Natural killer cell (primary cell): ENCODE data around the gene MPZL2. TPM values are rescaled to one million over a fixed set of nuclear protein-coding genes. Genes with fewer than 3 reads are reported as not detected.
A peak's percentile ranks its signal among the peaks of the same experiment; 100 is the strongest.

Experiments
- ATAC-seq, 3 donors: fragments of 150-1000 bp in 2 of 3; fragments of 200-7000 bp in 1 of 3; cut with Tn5 transposase; 1 replicate in 1 of 3; 2 replicates in 2 of 3; pipeline ENCODE4 v1.10.0; 2021; ENCODE audit warnings: mild to moderate bottlenecking in 2 of 3, moderate library complexity in 2 of 3
- DNase-seq, 2 donors: peaks; one replicate each; pipeline versions ENCODE4 v3.0.0 to v3.0.0-alpha.2; 2013 to 2021; ENCODE audit warnings: mixed read lengths in 1 of 2
- H3K27ac ChIP-seq: one replicate; pipeline ENCODE4 v1.5.1; 2013; ENCODE audit warnings: mild to moderate bottlenecking, low read length
- H3K27me3 ChIP-seq: one replicate; pipeline ENCODE4 v1.6.1; 2013; ENCODE audit warnings: low read length; ENCODE audit not compliant: control insufficient read depth, insufficient read depth
- H3K36me3 ChIP-seq: one replicate; pipeline ENCODE4 v1.6.1; 2013; ENCODE audit warnings: low read length; ENCODE audit not compliant: control insufficient read depth, insufficient read depth
- H3K4me1 ChIP-seq: one replicate; pipeline ENCODE4 v1.6.1; 2013; ENCODE audit warnings: low read length; ENCODE audit not compliant: control insufficient read depth, insufficient read depth
- H3K4me3 ChIP-seq: one replicate; pipeline ENCODE4 v1.5.1; 2013; ENCODE audit warnings: low read length
- H3K9me3 ChIP-seq: one replicate; pipeline ENCODE4 v1.6.1; 2013; ENCODE audit warnings: low read length; ENCODE audit not compliant: control insufficient read depth, insufficient read depth
- H3K27ac Mint-ChIP-seq, 2 donors: one replicate each; pipeline ENCODE4 v1.8.0; 2022; ENCODE audit warnings: mild to moderate bottlenecking in 2 of 2, mixed read lengths in 2 of 2, moderate library complexity in 1 of 2
- H3K27me3 Mint-ChIP-seq, 2 donors: one replicate each; pipeline ENCODE4 v1.8.0; 2022; ENCODE audit warnings: low read depth in 2 of 2, mixed read lengths in 2 of 2
- H3K36me3 Mint-ChIP-seq: one replicate; pipeline ENCODE4 v1.8.0; 2022; ENCODE audit warnings: mixed read lengths
- H3K4me1 Mint-ChIP-seq, 2 donors: one replicate each; pipeline ENCODE4 v1.8.0; 2022; ENCODE audit warnings: mixed read lengths in 2 of 2
- H3K4me3 Mint-ChIP-seq: one replicate; pipeline ENCODE4 v1.8.0; 2022; ENCODE audit warnings: mild to moderate bottlenecking, moderate library complexity, mixed read lengths
- H3K9me3 Mint-ChIP-seq, 2 donors: one replicate each; pipeline ENCODE4 v1.8.0; 2022; ENCODE audit warnings: mixed read lengths in 2 of 2
- WGBS: methylation state at CpG from one replicate; pipeline ENCODE4 v1.1.7; 2013; ENCODE audit warnings: missing lambda C conversion rate; ENCODE audit not compliant: insufficient coverage; 5-methylcytosine and 5-hydroxymethylcytosine counted together
- intact Hi-C: fragments of 100-400 bp; cut with micrococcal nuclease; formaldehyde crosslinking; loops from one replicate; pipeline ENCODE4 v1.14.2; 2022
- total RNA-seq, 4 donors: library from RNA; stranded (reverse); fragments of 120-200 nt in 1 of 4; gene quantifications; one replicate each; pipeline versions ENCODE4 v1.2.3 to v1.2.4, GENCODE V29; 2013 to 2022
- TF ChIP-seq, protein P1 (sequence below): fragments of 200-600 bp; IDR thresholded peaks from one replicate; pipeline ENCODE4 v1.8.0; 2022; ENCODE audit warnings: antibody characterized with exemption

Gene MPZL2
- total RNA-seq, 3 donors from 2014 or later (not counting 1 experiment from before 2014, with no cell fraction given), result 0.49 to 0.58 TPM; not detected in 1

DNA sequence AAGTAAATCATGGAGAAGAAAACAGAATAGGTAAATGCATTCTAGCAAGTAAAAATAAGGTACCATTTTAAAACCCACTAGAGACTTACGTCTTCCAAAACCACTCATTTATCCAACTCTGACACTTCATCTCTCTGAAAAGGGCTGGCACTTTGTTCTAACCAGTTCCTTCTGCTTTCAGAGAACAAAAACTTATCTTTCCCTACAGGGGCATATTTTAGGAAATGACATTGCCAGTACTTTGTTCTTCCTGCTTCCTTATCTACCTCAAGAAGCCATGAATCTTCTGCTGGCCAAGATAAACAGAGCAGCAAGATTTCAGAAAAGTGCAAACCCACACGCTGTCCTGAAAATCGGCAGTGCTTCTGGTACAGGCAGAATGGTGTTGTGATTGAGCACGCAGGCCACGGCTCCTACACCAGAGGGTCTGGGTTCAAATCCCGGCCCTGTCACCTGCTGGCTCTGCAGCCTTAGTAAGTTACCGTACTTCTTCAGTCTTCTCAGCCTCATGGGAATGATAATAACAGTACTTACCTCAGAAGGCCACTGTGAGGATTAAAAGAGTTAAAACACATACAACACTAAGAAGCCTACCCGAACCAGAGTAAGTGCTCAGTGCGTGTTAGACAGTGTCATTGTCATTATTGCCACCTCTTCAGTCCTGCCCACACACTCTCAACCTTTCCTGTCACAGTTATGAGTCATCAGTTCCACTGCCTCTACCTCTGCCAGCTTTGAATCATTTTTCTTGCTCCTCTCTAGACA, 22.9 kb downstream of the MPZL2 start:
- no peaks in the 10 kb centered on the region for H3K36me3 Mint-ChIP-seq
- TF ChIP-seq, protein P1, sequence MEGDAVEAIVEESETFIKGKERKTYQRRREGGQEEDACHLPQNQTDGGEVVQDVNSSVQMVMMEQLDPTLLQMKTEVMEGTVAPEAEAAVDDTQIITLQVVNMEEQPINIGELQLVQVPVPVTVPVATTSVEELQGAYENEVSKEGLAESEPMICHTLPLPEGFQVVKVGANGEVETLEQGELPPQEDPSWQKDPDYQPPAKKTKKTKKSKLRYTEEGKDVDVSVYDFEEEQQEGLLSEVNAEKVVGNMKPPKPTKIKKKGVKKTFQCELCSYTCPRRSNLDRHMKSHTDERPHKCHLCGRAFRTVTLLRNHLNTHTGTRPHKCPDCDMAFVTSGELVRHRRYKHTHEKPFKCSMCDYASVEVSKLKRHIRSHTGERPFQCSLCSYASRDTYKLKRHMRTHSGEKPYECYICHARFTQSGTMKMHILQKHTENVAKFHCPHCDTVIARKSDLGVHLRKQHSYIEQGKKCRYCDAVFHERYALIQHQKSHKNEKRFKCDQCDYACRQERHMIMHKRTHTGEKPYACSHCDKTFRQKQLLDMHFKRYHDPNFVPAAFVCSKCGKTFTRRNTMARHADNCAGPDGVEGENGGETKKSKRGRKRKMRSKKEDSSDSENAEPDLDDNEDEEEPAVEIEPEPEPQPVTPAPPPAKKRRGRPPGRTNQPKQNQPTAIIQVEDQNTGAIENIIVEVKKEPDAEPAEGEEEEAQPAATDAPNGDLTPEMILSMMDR, result no peak
- Histone ChIP-seq H3K4me3 (no peak overlapping the region), H3K27me3 (no peaks in the 10 kb centered on the region), H3K9me3 (no peaks in the 10 kb centered on the region), H3K27ac (peak overlapping the region; percentile 67), H3K4me1 (peaks cover 33% of the 10 kb centered on the region), H3K36me3 (peaks cover 7% of the 10 kb centered on the region)
- DNase-seq (peak; percentile 33 to 84), ATAC-seq (peak; percentile 91 to 97 (median 93))
- H3K4me3 Mint-ChIP-seq, result peak overlapping the region; percentile 79
- intact Hi-C loops, result loop anchor here (1.0 to 5.0 kb wide), 3 partner anchors 11 to 39 kb away; partner anchors contain the start of gene MPZL3
- H3K27ac Mint-ChIP-seq, result peak overlapping the region; percentile 74 to 86
- H3K9me3 Mint-ChIP-seq, result no peaks in the 10 kb centered on the region
- H3K4me1 Mint-ChIP-seq, result peaks cover 55 to 61% of the 10 kb centered on the region in 2 donors
- 19% methylated on average over 9 of the region's 9 CpGs for WGBS
- no peaks in the 10 kb centered on the region for H3K27me3 Mint-ChIP-seq

DNA sequence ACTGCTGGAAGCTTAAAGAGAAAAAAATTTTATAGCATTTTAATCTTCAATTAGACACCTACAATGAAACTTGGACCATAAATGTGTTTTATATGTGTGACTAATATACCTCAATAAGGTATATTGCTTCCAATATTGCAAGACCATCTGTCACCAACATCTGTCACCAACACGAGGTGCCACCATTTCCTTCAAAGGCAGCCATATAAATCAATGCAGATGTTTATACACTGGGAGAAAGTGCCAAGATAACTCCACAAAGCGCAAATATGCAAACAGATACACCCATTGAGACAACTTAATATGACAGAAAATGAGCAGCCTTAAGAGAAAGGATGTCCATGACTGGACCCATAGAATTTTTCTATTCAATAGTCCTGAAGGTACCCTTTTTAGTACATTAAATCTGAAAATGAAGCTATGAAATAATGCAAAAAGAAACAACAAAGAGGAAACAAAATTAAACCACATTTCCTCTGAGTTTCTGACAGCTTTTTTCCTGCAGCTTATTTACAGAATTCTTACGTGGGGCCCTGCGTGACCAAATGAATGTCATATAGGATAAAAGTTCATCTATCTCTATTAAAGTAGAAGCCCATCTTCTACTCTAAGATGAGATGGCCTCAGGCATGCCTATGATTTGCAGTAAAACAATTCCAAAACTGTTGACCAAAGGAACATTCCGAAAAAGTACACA, 24.4 kb downstream of the MPZL2 start:
- TF ChIP-seq, protein P1, result no peak
- Histone ChIP-seq H3K36me3 (peaks cover 14% of the 10 kb centered on the region), H3K4me1 (peaks cover 33% of the 10 kb centered on the region), H3K27me3 (no peaks in the 10 kb centered on the region), H3K27ac (peak overlapping the region; percentile 22), H3K4me3 (no peak overlapping the region), H3K9me3 (no peaks in the 10 kb centered on the region)
- no peaks in the 10 kb centered on the region for H3K9me3 Mint-ChIP-seq
- H3K27me3 Mint-ChIP-seq, result no peaks in the 10 kb centered on the region
- ATAC-seq (no peak), DNase-seq (peak in 1 of 2 donors; percentile 37)
- intact Hi-C loops, result loop anchor here (5.0 kb wide), 1 partner anchor 37 kb away; no protein-coding TSS in a partner anchor
- WGBS, result 34% methylated on average over 4 of the region's 5 CpGs
- H3K36me3 Mint-ChIP-seq, result peaks cover 6% of the 10 kb centered on the region
- peak overlapping the region; percentile 63 to 86 for H3K27ac Mint-ChIP-seq
- peak overlapping the region; percentile 76 for H3K4me3 Mint-ChIP-seq
- H3K4me1 Mint-ChIP-seq, result peaks cover 51 to 57% of the 10 kb centered on the region in 2 donors

DNA sequence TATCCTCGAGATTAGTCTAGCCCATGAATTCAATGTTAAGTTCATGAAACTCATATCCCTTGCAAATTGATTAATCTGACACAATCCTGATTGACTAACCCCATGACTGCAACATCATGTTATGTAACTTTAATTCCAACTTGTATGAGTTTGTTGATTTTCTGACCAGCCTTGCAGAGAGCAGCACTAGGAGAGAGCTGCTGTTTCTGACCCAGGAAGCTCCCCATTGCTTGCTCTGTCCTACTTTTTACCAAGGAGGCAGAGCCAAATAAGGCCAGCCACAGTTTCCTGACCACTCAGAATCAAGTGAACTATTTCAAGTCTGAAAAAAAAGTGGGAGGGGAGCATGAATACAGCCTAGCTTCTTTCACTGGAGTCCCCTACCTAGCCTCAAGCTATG, 25.2 kb downstream of the MPZL2 start:
- Histone ChIP-seq H3K4me3 (no peak overlapping the region), H3K27me3 (no peaks in the 10 kb centered on the region), H3K9me3 (no peaks in the 10 kb centered on the region), H3K27ac (peak overlapping the region; percentile 6), H3K36me3 (peaks cover 18% of the 10 kb centered on the region), H3K4me1 (peaks cover 33% of the 10 kb centered on the region)
- no peaks in the 10 kb centered on the region for H3K9me3 Mint-ChIP-seq
- ATAC-seq (no peak), DNase-seq (no peak)
- no peaks in the 10 kb centered on the region for H3K27me3 Mint-ChIP-seq
- intact Hi-C loops, result no loop called here
- TF ChIP-seq, protein P1, result no peak
- H3K27ac Mint-ChIP-seq, result peak overlapping the region in 1 of 2 donors; percentile 86
- H3K4me1 Mint-ChIP-seq, result peaks cover 45 to 53% of the 10 kb centered on the region in 2 donors
- WGBS, result 67% methylated on average over 1 of the region's 1 CpG
- H3K4me3 Mint-ChIP-seq, result peak overlapping the region; percentile 76
- H3K36me3 Mint-ChIP-seq, result peaks cover 6% of the 10 kb centered on the region
